Adrenal gland (tissue), 5 donors: ENCODE results near the gene ASTN2.

Source experiments
- POLR2A ChIP-seq, 2 donors: fragments of 450-650 bp; IDR thresholded peaks; one replicate each; pipeline ENCODE4 v1.6.1; 2017; ENCODE audit warnings: antibody characterized with exemption in 2 of 2, mild to moderate bottlenecking in 2 of 2, moderate library complexity in 1 of 2
- TF ChIP-seq, protein P1 (sequence below), 6 experiments: fragments of 450-650 bp in 4 of 6; fragments of 200-600 bp in 2 of 6; sonication (generic) in 1 of 6; IDR thresholded peaks; 1 replicate in 5 of 6; 2 replicates in 1 of 6; pipeline versions ENCODE4 v1.5.1 to v1.8.0; 2016 to 2021; ENCODE audit warnings: antibody characterized with exemption in 6 of 6, mild to moderate bottlenecking in 2 of 6, moderate library complexity in 1 of 6
- donor health status: DM: no; HTN: no; CAD: no.

DNA sequence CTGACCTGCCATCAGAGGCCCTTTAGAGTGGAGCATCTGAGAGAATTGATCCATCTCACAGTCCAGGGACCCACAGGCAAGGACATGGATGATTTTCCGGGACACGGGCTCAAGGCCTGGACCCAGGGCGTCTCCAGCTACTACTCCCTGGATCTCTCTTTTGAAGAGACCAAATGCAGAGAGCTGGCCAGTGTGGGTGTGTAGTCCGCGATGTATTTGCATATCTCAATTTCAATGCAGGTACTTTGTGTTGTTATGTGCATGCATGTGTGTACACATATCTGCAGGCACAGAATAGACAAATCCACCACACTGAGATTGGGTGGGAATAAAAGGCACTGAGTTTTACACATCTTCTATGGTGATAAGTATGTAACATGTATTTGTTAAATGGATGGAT, 30.8 kb upstream of the ASTN2 start:
- TF ChIP-seq POLR2A (IDR thresholded peaks at IDR 0.05), result no peak
- TF ChIP-seq, protein P1, sequence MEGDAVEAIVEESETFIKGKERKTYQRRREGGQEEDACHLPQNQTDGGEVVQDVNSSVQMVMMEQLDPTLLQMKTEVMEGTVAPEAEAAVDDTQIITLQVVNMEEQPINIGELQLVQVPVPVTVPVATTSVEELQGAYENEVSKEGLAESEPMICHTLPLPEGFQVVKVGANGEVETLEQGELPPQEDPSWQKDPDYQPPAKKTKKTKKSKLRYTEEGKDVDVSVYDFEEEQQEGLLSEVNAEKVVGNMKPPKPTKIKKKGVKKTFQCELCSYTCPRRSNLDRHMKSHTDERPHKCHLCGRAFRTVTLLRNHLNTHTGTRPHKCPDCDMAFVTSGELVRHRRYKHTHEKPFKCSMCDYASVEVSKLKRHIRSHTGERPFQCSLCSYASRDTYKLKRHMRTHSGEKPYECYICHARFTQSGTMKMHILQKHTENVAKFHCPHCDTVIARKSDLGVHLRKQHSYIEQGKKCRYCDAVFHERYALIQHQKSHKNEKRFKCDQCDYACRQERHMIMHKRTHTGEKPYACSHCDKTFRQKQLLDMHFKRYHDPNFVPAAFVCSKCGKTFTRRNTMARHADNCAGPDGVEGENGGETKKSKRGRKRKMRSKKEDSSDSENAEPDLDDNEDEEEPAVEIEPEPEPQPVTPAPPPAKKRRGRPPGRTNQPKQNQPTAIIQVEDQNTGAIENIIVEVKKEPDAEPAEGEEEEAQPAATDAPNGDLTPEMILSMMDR (IDR thresholded peaks at IDR 0.05), result no peak
